ENCODE results near the gene ADAMTS17.
A peak's percentile ranks its signal among the peaks of the same experiment; 100 is the strongest.

ADAMTS17 gene

DNA sequence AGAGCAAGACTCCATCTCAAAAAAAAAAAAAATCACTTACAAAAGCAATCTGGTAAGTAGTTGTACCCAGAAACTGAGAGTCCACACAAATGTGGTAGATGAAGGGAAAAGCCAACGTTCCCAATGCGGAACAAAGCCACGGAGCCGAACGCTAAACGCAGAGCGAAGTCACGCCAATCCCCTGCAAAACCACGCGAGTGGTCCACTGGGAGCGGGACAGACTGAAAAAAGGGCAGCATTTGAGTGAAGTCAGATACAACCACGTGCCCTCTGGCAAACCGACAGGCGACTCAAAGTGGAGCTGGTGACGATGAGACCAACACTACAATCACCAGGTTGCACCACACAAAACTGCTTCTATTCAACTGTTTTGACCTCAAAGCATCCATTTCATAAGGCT lies 362.4 kb downstream of the ADAMTS17 start:
- Mint-ChIP-seq H3K36me3 (ENCODE audit: low read depth) (no peaks in the 10 kb centered on the region), H3K27ac (no peak overlapping the region), H3K9me3 (no peaks in the 10 kb centered on the region), H3K4me1 (peaks cover 47% of the 10 kb centered on the region), H3K4me3 (no peak overlapping the region), H3K27me3 (ENCODE audit: low read depth) (peaks cover 14% of the 10 kb centered on the region)
- TF ChIP-seq, protein P1, sequence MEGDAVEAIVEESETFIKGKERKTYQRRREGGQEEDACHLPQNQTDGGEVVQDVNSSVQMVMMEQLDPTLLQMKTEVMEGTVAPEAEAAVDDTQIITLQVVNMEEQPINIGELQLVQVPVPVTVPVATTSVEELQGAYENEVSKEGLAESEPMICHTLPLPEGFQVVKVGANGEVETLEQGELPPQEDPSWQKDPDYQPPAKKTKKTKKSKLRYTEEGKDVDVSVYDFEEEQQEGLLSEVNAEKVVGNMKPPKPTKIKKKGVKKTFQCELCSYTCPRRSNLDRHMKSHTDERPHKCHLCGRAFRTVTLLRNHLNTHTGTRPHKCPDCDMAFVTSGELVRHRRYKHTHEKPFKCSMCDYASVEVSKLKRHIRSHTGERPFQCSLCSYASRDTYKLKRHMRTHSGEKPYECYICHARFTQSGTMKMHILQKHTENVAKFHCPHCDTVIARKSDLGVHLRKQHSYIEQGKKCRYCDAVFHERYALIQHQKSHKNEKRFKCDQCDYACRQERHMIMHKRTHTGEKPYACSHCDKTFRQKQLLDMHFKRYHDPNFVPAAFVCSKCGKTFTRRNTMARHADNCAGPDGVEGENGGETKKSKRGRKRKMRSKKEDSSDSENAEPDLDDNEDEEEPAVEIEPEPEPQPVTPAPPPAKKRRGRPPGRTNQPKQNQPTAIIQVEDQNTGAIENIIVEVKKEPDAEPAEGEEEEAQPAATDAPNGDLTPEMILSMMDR (IDR thresholded peaks at IDR 0.05; ENCODE audit: unreplicated experiment in 3 of 3) = no peak

DNA sequence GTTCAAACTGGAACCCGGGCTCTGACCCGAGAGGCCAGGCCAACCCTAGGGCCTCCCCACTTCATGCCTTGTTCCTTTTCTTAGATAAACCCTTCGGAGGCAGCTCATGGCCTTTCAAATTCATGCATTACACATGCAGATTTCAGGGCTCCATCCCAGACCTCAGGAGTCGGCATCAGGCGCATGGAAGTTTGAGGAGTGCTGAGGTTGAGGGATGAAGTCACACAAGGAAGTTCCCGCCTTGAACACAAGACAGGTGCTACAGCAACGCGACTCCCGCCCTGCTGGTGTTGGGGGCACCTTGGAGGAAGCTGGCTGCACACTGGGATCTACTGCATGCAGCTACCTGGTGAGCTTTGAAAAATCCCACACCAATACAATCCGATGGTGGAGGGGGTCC lies 363.3 kb downstream of the ADAMTS17 start:
- Mint-ChIP-seq H3K4me3 (no peak overlapping the region), H3K27me3 (ENCODE audit: low read depth) (peaks cover 14% of the 10 kb centered on the region), H3K27ac (no peak overlapping the region), H3K9me3 (no peaks in the 10 kb centered on the region), H3K4me1 (peaks cover 38% of the 10 kb centered on the region), H3K36me3 (ENCODE audit: low read depth) (no peaks in the 10 kb centered on the region)
- TF ChIP-seq, protein P1 (IDR thresholded peaks at IDR 0.05; ENCODE audit: unreplicated experiment in 3 of 3) = no peak

- Mint-ChIP-seq H3K4me1 (peaks cover 33% of the 10 kb centered on the region), H3K9me3 (no peaks in the 10 kb centered on the region)
These were observed 363.8 kb downstream of the ADAMTS17 start for GRCh38 chr15:99977929-99978328.

DNA sequence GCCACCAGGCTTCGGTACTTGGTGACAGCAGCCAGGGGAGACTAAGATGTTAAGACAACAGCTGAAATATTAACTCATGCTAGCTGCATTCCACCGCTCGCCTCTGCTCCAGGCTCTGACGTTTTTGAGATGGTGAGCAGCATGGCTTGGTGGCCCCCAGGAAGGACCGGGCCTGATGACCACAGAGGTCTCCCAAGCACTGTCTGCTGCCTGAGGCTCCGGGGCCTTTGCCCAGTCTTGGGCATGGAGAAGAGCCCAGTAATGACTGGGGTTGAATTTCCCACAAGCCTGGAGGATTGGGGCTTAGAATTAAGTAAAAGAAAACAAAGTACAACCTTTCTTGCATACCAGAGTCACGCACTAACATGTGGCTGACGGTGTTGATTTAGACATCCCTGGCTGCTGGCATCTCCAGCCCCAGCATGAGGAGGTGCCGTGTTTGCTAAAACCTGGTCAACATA lies 364.9 kb downstream of the ADAMTS17 start:
- H3K27ac Mint-ChIP-seq = peak overlapping the region in 1 of 3 experiments; percentile 77

More at GRCh38 chr15:99977929-99978328, 363.8 kb downstream of the ADAMTS17 start:
- no peak overlapping the region for H3K27ac Mint-ChIP-seq
- H3K4me3 Mint-ChIP-seq = no peak overlapping the region
- peaks cover 14% of the 10 kb centered on the region for H3K27me3 Mint-ChIP-seq (ENCODE audit: low read depth)
- H3K36me3 Mint-ChIP-seq (ENCODE audit: low read depth) = no peaks in the 10 kb centered on the region
- TF ChIP-seq, protein P1 (IDR thresholded peaks at IDR 0.05; ENCODE audit: unreplicated experiment in 3 of 3) = no peak

GRCh38 chr15:99976000-99976399 lies 365.8 kb downstream of the ADAMTS17 start:
- peak overlapping the region in 1 of 3 experiments; percentile 77 for H3K27ac Mint-ChIP-seq
- H3K36me3 Mint-ChIP-seq (ENCODE audit: low read depth) = no peaks in the 10 kb centered on the region
- H3K9me3 Mint-ChIP-seq = no peaks in the 10 kb centered on the region

More for the DNA sequence above, 364.9 kb downstream of the ADAMTS17 start:
- peaks cover 14% of the 10 kb centered on the region for H3K27me3 Mint-ChIP-seq (ENCODE audit: low read depth)
- H3K9me3 Mint-ChIP-seq = no peaks in the 10 kb centered on the region
- no peaks in the 10 kb centered on the region for H3K36me3 Mint-ChIP-seq (ENCODE audit: low read depth)
- H3K4me1 Mint-ChIP-seq = peaks cover 25% of the 10 kb centered on the region
- H3K4me3 Mint-ChIP-seq = no peak overlapping the region
- TF ChIP-seq, protein P1 (IDR thresholded peaks at IDR 0.05; ENCODE audit: unreplicated experiment in 3 of 3) = no peak

GRCh38 chr15:99974246-99974645 lies 367.5 kb downstream of the ADAMTS17 start:
- Mint-ChIP-seq H3K9me3 (no peaks in the 10 kb centered on the region), H3K36me3 (ENCODE audit: low read depth) (no peaks in the 10 kb centered on the region), H3K27ac (no peak overlapping the region), H3K27me3 (ENCODE audit: low read depth) (peaks cover 4% of the 10 kb centered on the region), H3K4me3 (no peak overlapping the region), H3K4me1 (peaks cover 16% of the 10 kb centered on the region)
- TF ChIP-seq, protein P1 (IDR thresholded peaks at IDR 0.05; ENCODE audit: unreplicated experiment in 3 of 3) = no peak

More at GRCh38 chr15:99976000-99976399, 365.8 kb downstream of the ADAMTS17 start:
- H3K4me3 Mint-ChIP-seq = no peak overlapping the region
- peaks cover 24% of the 10 kb centered on the region for H3K4me1 Mint-ChIP-seq
- H3K27me3 Mint-ChIP-seq (ENCODE audit: low read depth) = peaks cover 14% of the 10 kb centered on the region
- TF ChIP-seq, protein P1 (IDR thresholded peaks at IDR 0.05; ENCODE audit: unreplicated experiment in 3 of 3) = no peak

Measured in nephron (organoid).